Measurements from ENCODE around the gene TSPAN18. TPM values are rescaled to one million over a fixed set of nuclear protein-coding genes. Genes with fewer than 3 reads are reported as not detected.

The TSPAN18 gene
- total RNA-seq, 2 experiments from 2014 or later: not detected

GRCh38 chr11:44708009-44708408 lies 18.8 kb upstream of the TSPAN18 start:
- H2AFZ ChIP-seq (ENCODE audit: low read length): no peak overlapping the region
- no peaks in the 10 kb centered on the region for H3K9me3 ChIP-seq (ENCODE audit: low read length)
- DNase-seq (ENCODE audit: low spot score): no peak
- intact Hi-C loops (cut with micrococcal nuclease; ENCODE audit: unreplicated experiment): no loop called here
- BruUV-seq (replicated peaks): no TSS peak
- H3K27ac ChIP-seq (ENCODE audit: low read depth, low read length, poor library complexity, severe bottlenecking): no peak overlapping the region
- ChIA-PET CTCF (ENCODE audit: unreplicated experiment) (no interaction called here), POLR2A (no interaction called here)
- TF ChIP-seq EZH2phosphoT487 (IDR thresholded peaks at IDR 0.05; ENCODE audit: borderline replicate concordance, low read depth, low read length) (no peak), CTCF (conservative IDR thresholded peaks at IDR 0.05; ENCODE audit: low read length) (no peak)
- no peaks in the 10 kb centered on the region for H3K9me2 ChIP-seq (ENCODE audit: insufficient read depth, low read length)
- H3K36me3 ChIP-seq (ENCODE audit: insufficient read depth, low read length): no peaks in the 10 kb centered on the region
- no peak overlapping the region for H3K4me3 ChIP-seq (ENCODE audit: low read depth, low read length, poor library complexity, severe bottlenecking)
- no peaks in the 10 kb centered on the region for H3K79me2 ChIP-seq (ENCODE audit: insufficient read depth, low read depth, low read length)
- no peaks in the 10 kb centered on the region for H3K4me1 ChIP-seq (ENCODE audit: insufficient read depth, low read length, poor library complexity, severe bottlenecking)
- H4K20me1 ChIP-seq (ENCODE audit: insufficient read depth, low read length): no peaks in the 10 kb centered on the region
- H3K4me2 ChIP-seq (ENCODE audit: low read length): no peak overlapping the region

DNA sequence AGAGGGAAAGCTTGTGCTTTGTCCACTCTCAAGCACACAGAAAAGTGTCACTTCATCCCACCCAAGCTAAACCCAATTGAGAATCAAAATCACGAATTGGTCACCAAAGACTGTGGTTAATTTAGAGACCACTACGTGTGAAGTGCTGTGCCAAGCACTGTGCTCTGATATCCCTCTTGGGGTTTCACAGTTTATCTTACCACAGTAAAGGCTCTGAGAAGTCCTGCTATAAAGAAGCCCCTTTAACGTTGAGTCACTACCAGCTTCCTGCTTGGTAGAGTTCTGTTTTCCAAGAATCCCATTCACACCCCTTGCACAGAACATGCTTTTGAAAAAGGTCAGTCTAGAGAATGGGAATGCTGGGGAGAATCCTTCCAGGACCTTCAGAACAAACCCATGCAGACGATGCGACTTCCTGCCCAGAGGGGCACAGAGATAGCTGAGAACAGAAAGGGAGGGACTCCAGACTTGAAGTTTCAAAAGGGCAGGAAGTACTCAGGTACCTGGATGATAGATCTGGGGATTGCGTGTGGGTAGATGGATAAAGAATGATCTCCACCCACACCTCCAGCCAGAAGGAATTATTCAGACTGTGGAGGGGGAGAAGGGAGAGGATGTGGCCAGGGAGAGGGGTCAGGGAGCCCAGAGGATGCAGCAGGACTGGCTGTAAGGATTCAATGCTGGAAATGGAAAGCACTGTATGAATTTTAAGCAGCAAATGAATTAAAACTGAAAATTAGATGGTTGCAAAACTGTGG lies 18.1 kb upstream of the TSPAN18 start:
- POLR2A ChIA-PET: no interaction called here
- Histone ChIP-seq H3K9me3 (ENCODE audit: low read length) (no peaks in the 10 kb centered on the region), H4K20me1 (ENCODE audit: insufficient read depth, low read length) (no peaks in the 10 kb centered on the region), H3K4me1 (ENCODE audit: insufficient read depth, low read length, poor library complexity, severe bottlenecking) (no peaks in the 10 kb centered on the region), H3K27ac (ENCODE audit: low read depth, low read length, poor library complexity, severe bottlenecking) (no peak overlapping the region), H2AFZ (ENCODE audit: low read length) (no peak overlapping the region), H3K9me2 (ENCODE audit: insufficient read depth, low read length) (no peaks in the 10 kb centered on the region), H3K79me2 (ENCODE audit: insufficient read depth, low read depth, low read length) (no peaks in the 10 kb centered on the region), H3K4me3 (ENCODE audit: low read depth, low read length, poor library complexity, severe bottlenecking) (no peak overlapping the region), H3K4me2 (ENCODE audit: low read length) (no peak overlapping the region), H3K36me3 (ENCODE audit: insufficient read depth, low read length) (no peaks in the 10 kb centered on the region)
- no peak for DNase-seq (ENCODE audit: low spot score)
- CTCF ChIA-PET (ENCODE audit: unreplicated experiment): no interaction called here
- no peak for TF ChIP-seq EZH2phosphoT487 (IDR thresholded peaks at IDR 0.05; ENCODE audit: borderline replicate concordance, low read depth, low read length)
- TF ChIP-seq CTCF (conservative IDR thresholded peaks at IDR 0.05; ENCODE audit: low read length): no peak
- no TSS peak for BruUV-seq (replicated peaks)
- intact Hi-C loops (cut with micrococcal nuclease; ENCODE audit: unreplicated experiment): no loop called here

GRCh38 chr11:44709281-44709562 lies 17.5 kb upstream of the TSPAN18 start:
- Histone ChIP-seq H3K4me1 (ENCODE audit: insufficient read depth, low read length, poor library complexity, severe bottlenecking) (no peaks in the 10 kb centered on the region), H2AFZ (ENCODE audit: low read length) (no peak overlapping the region), H3K4me3 (ENCODE audit: low read depth, low read length, poor library complexity, severe bottlenecking) (no peak overlapping the region), H3K9me2 (ENCODE audit: insufficient read depth, low read length) (no peaks in the 10 kb centered on the region), H3K4me2 (ENCODE audit: low read length) (no peak overlapping the region), H3K79me2 (ENCODE audit: insufficient read depth, low read depth, low read length) (no peaks in the 10 kb centered on the region), H4K20me1 (ENCODE audit: insufficient read depth, low read length) (no peaks in the 10 kb centered on the region), H3K9me3 (ENCODE audit: low read length) (no peaks in the 10 kb centered on the region), H3K27ac (ENCODE audit: low read depth, low read length, poor library complexity, severe bottlenecking) (no peak overlapping the region), H3K36me3 (ENCODE audit: insufficient read depth, low read length) (no peaks in the 10 kb centered on the region)
- BruUV-seq (replicated peaks): no TSS peak
- POLR2A ChIA-PET: no interaction called here
- intact Hi-C loops (cut with micrococcal nuclease; ENCODE audit: unreplicated experiment): no loop called here
- TF ChIP-seq CTCF (conservative IDR thresholded peaks at IDR 0.05; ENCODE audit: low read length) (no peak), EZH2phosphoT487 (IDR thresholded peaks at IDR 0.05; ENCODE audit: borderline replicate concordance, low read depth, low read length) (no peak)
- no peak for DNase-seq (ENCODE audit: low spot score)
- CTCF ChIA-PET (ENCODE audit: unreplicated experiment): no interaction called here
